Sigmoid colon (tissue), 7 donors: ENCODE results near the gene MEGF6. TPM values are rescaled to one million over a fixed set of nuclear protein-coding genes. Genes with fewer than 3 reads are reported as not detected.

ENCODE experiments used
- DNase-seq: peaks from one replicate; pipeline ENCODE4 v3.0.0-alpha.2; 2019
- H3K27ac ChIP-seq, 4 donors: fragments of 200-600 bp; sonication (generic); one replicate each; pipeline ENCODE4 v1.5.1; 2016 to 2019; ENCODE audit warnings: mild to moderate bottlenecking in 1 of 4
- H3K27me3 ChIP-seq, 3 donors: fragments of 200-600 bp; sonication (generic); one replicate each; pipeline ENCODE4 v1.5.1; 2019; ENCODE audit warnings: mild to moderate bottlenecking in 1 of 3
- H3K36me3 ChIP-seq, 4 donors: fragments of 200-600 bp; sonication (generic); one replicate each; pipeline ENCODE4 v1.5.1; 2016 to 2019
- H3K4me1 ChIP-seq, 4 donors: fragments of 200-600 bp; sonication (generic); one replicate each; pipeline ENCODE4 v1.5.1; 2017 to 2019
- H3K4me3 ChIP-seq, 4 donors: fragments of 200-600 bp; sonication (generic); one replicate each; pipeline ENCODE4 v1.5.1; 2017 to 2019; ENCODE audit warnings: mild to moderate bottlenecking in 2 of 4, moderate library complexity in 1 of 4
- H3K9me3 ChIP-seq, 4 donors: fragments of 200-600 bp in 3 of 4; sonication (generic) in 3 of 4; one replicate each; pipeline versions ENCODE4 v1.5.1 to v1.6.1; 2013 to 2019
- CTCF ChIP-seq, 4 experiments: fragments of 450-650 bp in 3 of 4; fragments of 200-600 bp in 1 of 4; IDR thresholded peaks; one replicate each; pipeline ENCODE4 v1.5.1; 2016 to 2019; ENCODE audit warnings: antibody characterized with exemption in 4 of 4, mild to moderate bottlenecking in 3 of 4, moderate library complexity in 2 of 4
- EP300 ChIP-seq, 4 donors: sonication (generic); formaldehyde crosslinking; IDR thresholded peaks; one replicate each; pipeline ENCODE4 v1.6.1; 2017; ENCODE audit warnings: antibody characterized with exemption in 4 of 4
- POLR2A ChIP-seq, 2 donors: fragments of 450-650 bp; IDR thresholded peaks; one replicate each; pipeline ENCODE4 v1.6.1; 2016; ENCODE audit warnings: antibody characterized with exemption in 2 of 2, mild to moderate bottlenecking in 2 of 2, moderate library complexity in 2 of 2
- POLR2AphosphoS5 ChIP-seq, 4 donors: sonication (generic); formaldehyde crosslinking; IDR thresholded peaks; one replicate each; pipeline ENCODE4 v1.6.1; 2017; ENCODE audit warnings: antibody characterized with exemption in 4 of 4
- WGBS, 2 donors: extraction: QIAGEN DNeasy Blood & Tissue Kit; methylation state at CpG; one replicate each; pipeline ENCODE4 v1.1.7; 2013; 5-methylcytosine and 5-hydroxymethylcytosine counted together
- intact Hi-C: fragments of 100-400 bp; cut with DNase I; formaldehyde crosslinking; loops from one replicate; pipeline ENCODE4 v1.15.1; 2023
- polyA plus RNA-seq, 3 donors: library from polyadenylated mRNA; stranded (reverse); fragments of 200-250 nt; gene quantifications; one replicate each; pipeline ENCODE4 v1.2.3, GENCODE V29; 2013
- total RNA-seq, 4 donors: library from RNA; depleted of rRNA; stranded (reverse); fragments of >200 nt; gene quantifications; one replicate each; pipeline ENCODE4 v1.1.0, GENCODE V29; 2016
- donor health status: healthy with polysubstance abuse.
- donor health status: Bipolar disorder and iron deficiency.
- donor health status: healthy.

Gene MEGF6
- total and polyA plus RNA-seq, 7 donors, result 2.4 to 31.9 (median 7.8) TPM; not detected in 1

DNA sequence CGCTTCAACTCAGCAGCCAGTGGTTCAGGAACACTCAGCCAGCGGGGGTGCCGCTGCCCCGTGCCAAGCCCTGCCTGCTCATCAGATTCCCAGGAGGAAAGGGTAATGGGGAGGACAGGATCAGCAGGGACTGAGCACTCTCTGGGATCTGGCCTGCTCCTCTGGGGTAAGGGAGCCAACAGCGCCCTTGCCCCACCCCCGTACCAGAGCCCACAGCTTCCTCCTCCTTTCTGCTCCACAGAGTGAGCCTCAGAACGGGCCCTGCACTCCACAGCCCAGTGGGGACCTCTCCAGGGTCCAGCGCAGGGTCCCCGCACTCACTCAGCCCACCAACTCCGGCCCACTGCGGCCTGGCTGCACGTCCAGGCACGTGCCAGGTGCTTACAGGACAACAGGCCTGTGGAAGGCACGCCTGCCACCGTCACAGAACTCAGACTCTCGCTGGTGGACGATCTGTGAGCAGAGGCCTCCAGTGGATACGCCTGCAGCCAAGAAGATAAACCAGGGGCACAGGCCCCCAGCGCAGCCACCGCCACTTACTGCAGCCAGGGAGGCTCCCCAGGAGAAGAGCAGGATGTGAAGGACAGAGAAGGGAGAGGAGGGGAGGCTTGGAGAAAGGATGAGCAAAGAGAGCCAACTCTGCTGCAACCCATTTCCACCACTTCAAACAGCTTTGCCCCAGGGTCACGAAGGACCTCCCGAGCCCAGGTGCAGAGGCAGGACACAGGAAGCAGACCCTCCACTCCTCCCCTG lies 2.1 kb downstream of the MEGF6 start:
- intact Hi-C loops, result no loop called here
- Histone ChIP-seq H3K36me3 (no peaks in the 10 kb centered on the region), H3K4me1 (peaks cover 0 to 22% (median 21%) of the 10 kb centered on the region in 4 donors), H3K9me3 (no peaks in the 10 kb centered on the region), H3K27ac (no peak overlapping the region), H3K27me3 (peaks cover 17 to 57% (median 47%) of the 10 kb centered on the region in 3 donors), H3K4me3 (no peak overlapping the region)
- TF ChIP-seq CTCF (IDR thresholded peaks at IDR 0.05) (no peak), POLR2A (IDR thresholded peaks at IDR 0.05) (no peak), POLR2AphosphoS5 (IDR thresholded peaks at IDR 0.05) (no peak), EP300 (IDR thresholded peaks at IDR 0.05) (no peak)
- 75 to 80% methylated on average over 22 of the region's 22 CpGs for WGBS, 2 donors
- DNase-seq, result no peak

DNA sequence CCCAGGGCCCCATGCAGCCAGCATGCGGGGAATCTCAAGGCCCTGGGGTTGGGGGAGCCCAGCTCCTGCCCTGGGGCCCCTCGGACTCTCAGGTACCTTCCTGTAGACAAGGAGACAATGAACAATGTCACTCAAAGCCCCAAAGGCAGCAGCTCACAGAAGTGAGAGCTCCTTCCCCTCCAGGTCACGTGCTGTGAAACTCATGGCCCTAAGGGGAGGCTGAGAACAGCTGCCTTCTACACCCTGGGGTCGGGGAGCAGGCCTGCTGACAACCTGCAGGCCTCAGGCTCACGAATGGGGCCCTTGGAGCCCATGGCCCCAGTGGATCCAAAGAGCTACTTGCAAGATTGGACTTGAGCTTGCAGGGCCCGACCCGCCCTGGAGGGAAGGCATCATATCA lies 3.2 kb downstream of the MEGF6 start:
- no peak for DNase-seq
- Histone ChIP-seq H3K4me3 (no peak overlapping the region), H3K27ac (no peak overlapping the region), H3K27me3 (peaks cover 17 to 55% (median 47%) of the 10 kb centered on the region in 3 donors), H3K4me1 (peaks cover 0 to 22% (median 21%) of the 10 kb centered on the region in 4 donors), H3K9me3 (no peaks in the 10 kb centered on the region), H3K36me3 (no peaks in the 10 kb centered on the region)
- 86 to 87% methylated on average over 7 of the region's 7 CpGs for WGBS, 2 donors
- intact Hi-C loops, result no loop called here
- TF ChIP-seq POLR2A (IDR thresholded peaks at IDR 0.05) (no peak), CTCF (IDR thresholded peaks at IDR 0.05) (no peak), POLR2AphosphoS5 (IDR thresholded peaks at IDR 0.05) (no peak), EP300 (IDR thresholded peaks at IDR 0.05) (no peak)

DNA sequence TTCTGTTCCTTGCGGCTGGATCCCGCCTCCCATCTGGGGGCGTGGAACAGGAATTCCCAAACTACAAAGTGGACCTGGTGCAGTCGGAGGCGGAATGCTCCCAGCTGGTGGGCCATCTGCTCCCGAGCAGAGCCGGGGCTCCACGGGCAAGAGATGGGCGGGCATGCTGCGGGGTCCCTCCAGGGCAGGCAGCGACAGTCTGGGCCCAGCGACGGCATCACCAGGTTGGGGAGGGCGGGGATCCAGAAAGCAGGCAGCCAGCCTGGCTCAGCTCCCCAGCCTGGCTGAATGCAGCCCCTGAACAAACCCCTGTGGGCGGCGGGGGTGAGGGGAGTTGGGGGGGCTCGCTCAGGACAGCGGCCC lies 3.6 kb downstream of the MEGF6 start:
- Histone ChIP-seq H3K9me3 (no peaks in the 10 kb centered on the region), H3K27me3 (peaks cover 17 to 51% (median 47%) of the 10 kb centered on the region in 3 donors), H3K4me1 (peaks cover 0 to 22% (median 21%) of the 10 kb centered on the region in 4 donors), H3K36me3 (no peaks in the 10 kb centered on the region), H3K27ac (no peak overlapping the region), H3K4me3 (no peak overlapping the region)
- 83 to 89% methylated on average over 18 of the region's 18 CpGs for WGBS, 2 donors
- DNase-seq, result no peak
- TF ChIP-seq POLR2A (IDR thresholded peaks at IDR 0.05) (no peak), POLR2AphosphoS5 (IDR thresholded peaks at IDR 0.05) (no peak), CTCF (IDR thresholded peaks at IDR 0.05) (no peak), EP300 (IDR thresholded peaks at IDR 0.05) (no peak)
- intact Hi-C loops, result no loop called here

GRCh38 chr1:3606779-3607702 lies 4.3 kb downstream of the MEGF6 start:
- H3K4me3 ChIP-seq, result no peak overlapping the region
- DNase-seq, result no peak
- H3K27ac ChIP-seq, result no peak overlapping the region
- WGBS, 2 donors, result 82 to 89% methylated on average over 23 of the region's 23 CpGs
- H3K4me1 ChIP-seq, result peaks cover 0 to 22% (median 20%) of the 10 kb centered on the region in 4 donors
- no peaks in the 10 kb centered on the region for H3K9me3 ChIP-seq
- peaks cover 17 to 47% (median 44%) of the 10 kb centered on the region in 3 donors for H3K27me3 ChIP-seq
- TF ChIP-seq EP300 (IDR thresholded peaks at IDR 0.05) (no peak), CTCF (IDR thresholded peaks at IDR 0.05) (no peak), POLR2AphosphoS5 (IDR thresholded peaks at IDR 0.05) (no peak), POLR2A (IDR thresholded peaks at IDR 0.05) (no peak)
- intact Hi-C loops, result no loop called here
- H3K36me3 ChIP-seq, result no peaks in the 10 kb centered on the region
